Measurements from ENCODE around the gene CCDC192.

- TF ChIP-seq CTCF (IDR thresholded peaks at IDR 0.05) (no peak), POLR2A (IDR thresholded peaks at IDR 0.05) (no peak)
Observed at GRCh38 chr5:127812570-127812969, 109.4 kb downstream of the CCDC192 start.
